HG02885 (cell line): ENCODE results near the gene CD300E.
"Not testable (repeated sequence)": the region's sequence is repeated elsewhere in the genome, so short reads cannot be mapped to it uniquely, and the experiment has no call there.

Experiments
- ATAC-seq: cut with Tn5 transposase; IDR thresholded peaks from one replicate; pipeline ENCODE4 v1.9.1; 2021; ENCODE audit warnings: mild to moderate bottlenecking; ENCODE audit not compliant: unreplicated experiment, poor library complexity

The CD300E gene

GRCh38 chr17:74636541-74637085 is 13.1 kb upstream of the CD300E start:
- not testable (repeated sequence) for ATAC-seq

- no peak for ATAC-seq
Observed at GRCh38 chr17:74635418-74635817, 11.9 kb upstream of the CD300E start.

- no peak for ATAC-seq
Observed at GRCh38 chr17:74633326-74633725, 9.8 kb upstream of the CD300E start.

- ATAC-seq = no peak
Observed at GRCh38 chr17:74632617-74633016, 9.1 kb upstream of the CD300E start.

- no peak for ATAC-seq
Observed at GRCh38 chr17:74631468-74632450, 8.2 kb upstream of the CD300E start.

- not testable (repeated sequence) for ATAC-seq
Observed at GRCh38 chr17:74630251-74630650, 6.7 kb upstream of the CD300E start.

- ATAC-seq = no peak
Observed at GRCh38 chr17:74625661-74626060, 2.1 kb upstream of the CD300E start.

GRCh38 chr17:74624131-74624530 is 593 bp upstream of the CD300E start:
- no peak for ATAC-seq

GRCh38 chr17:74619077-74619673 is 4.4 kb downstream of the CD300E start:
- no peak for ATAC-seq

GRCh38 chr17:74618451-74618850 is 5.1 kb downstream of the CD300E start:
- no peak for ATAC-seq

- ATAC-seq = no peak
Observed at GRCh38 chr17:74616696-74617095, 6.8 kb downstream of the CD300E start.

- no peak for ATAC-seq
Observed at GRCh38 chr17:74612046-74612445, 11.5 kb downstream of the CD300E start.

- no peak for ATAC-seq
Observed at GRCh38 chr17:74610108-74610507, 13.4 kb downstream of the CD300E start.

- ATAC-seq = no peak
Observed at GRCh38 chr17:74608511-74608910, 15.0 kb downstream of the CD300E start.

GRCh38 chr17:74607221-74607620 is 16.3 kb downstream of the CD300E start:
- ATAC-seq = no peak

GRCh38 chr17:74606050-74606449 is 17.5 kb downstream of the CD300E start:
- no peak for ATAC-seq

- no peak for ATAC-seq
Observed at GRCh38 chr17:74605361-74605760, 18.2 kb downstream of the CD300E start.

GRCh38 chr17:74604761-74605160 is 18.8 kb downstream of the CD300E start:
- ATAC-seq = no peak

- ATAC-seq = no peak
Observed at GRCh38 chr17:74604200-74604599, 19.3 kb downstream of the CD300E start.

- no peak for ATAC-seq
Observed at GRCh38 chr17:74603746-74604145, 19.8 kb downstream of the CD300E start.

GRCh38 chr17:74603037-74603635 is 20.4 kb downstream of the CD300E start:
- no peak for ATAC-seq
